22Rv1 (cell line): Measurements from ENCODE around the gene TMEM59L.

Experiments used
- H3K27ac ChIP-seq: fragments of 450-650 bp; 2 replicates; pipeline ENCODE4 v1.5.1; 2017
- ZFX ChIP-seq: fragments of 450-650 bp; IDR thresholded peaks from 2 replicates; pipeline ENCODE4 v1.6.1; 2017; ENCODE audit warnings: antibody characterized with exemption, borderline replicate concordance
- TF ChIP-seq, protein P1 (sequence below): fragments of 450-650 bp; IDR thresholded peaks from 2 replicates; pipeline ENCODE4 v1.5.1; 2017; ENCODE audit warnings: mild to moderate bottlenecking

Gene TMEM59L

DNA sequence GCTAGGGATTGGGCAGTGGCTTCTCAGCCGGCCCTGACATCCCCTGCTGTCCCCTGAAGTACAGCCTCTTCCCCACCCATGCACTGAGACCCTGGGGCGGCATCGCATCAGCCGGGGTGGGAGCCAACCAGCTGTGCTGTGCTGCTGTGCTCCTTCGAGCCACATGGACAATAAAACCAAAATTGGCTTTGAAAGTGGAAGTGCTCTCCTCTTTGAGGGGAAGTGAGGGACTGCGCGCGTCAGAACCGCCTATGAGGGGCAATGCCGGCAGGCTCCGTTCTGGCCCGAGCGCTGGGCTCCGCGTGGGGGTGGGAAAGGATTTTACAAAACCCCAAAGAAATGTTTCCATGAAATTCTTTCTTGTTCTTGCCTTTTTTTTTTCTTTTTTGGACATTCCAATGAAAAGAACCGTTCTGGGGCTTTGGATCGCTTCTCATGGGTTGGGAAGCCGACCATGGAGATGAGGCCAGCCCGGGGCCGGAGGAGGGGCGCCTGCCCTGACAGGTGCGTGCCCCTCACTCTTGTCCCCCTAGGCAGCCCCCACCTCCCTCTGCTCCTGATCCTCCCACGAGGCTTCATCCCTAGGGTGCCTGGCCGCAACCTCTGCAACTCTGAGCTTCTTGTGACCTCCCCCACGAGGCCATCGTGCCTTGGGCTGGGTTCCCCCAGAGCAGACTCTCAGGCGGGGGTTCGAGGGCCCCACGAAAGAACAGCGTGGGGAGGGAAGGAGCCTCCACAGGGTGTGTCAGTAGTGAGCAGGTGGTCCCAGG, 46.8 kb downstream of the TMEM59L start:
- no peak for TF ChIP-seq ZFX
- TF ChIP-seq, protein P1, sequence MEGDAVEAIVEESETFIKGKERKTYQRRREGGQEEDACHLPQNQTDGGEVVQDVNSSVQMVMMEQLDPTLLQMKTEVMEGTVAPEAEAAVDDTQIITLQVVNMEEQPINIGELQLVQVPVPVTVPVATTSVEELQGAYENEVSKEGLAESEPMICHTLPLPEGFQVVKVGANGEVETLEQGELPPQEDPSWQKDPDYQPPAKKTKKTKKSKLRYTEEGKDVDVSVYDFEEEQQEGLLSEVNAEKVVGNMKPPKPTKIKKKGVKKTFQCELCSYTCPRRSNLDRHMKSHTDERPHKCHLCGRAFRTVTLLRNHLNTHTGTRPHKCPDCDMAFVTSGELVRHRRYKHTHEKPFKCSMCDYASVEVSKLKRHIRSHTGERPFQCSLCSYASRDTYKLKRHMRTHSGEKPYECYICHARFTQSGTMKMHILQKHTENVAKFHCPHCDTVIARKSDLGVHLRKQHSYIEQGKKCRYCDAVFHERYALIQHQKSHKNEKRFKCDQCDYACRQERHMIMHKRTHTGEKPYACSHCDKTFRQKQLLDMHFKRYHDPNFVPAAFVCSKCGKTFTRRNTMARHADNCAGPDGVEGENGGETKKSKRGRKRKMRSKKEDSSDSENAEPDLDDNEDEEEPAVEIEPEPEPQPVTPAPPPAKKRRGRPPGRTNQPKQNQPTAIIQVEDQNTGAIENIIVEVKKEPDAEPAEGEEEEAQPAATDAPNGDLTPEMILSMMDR, result no peak
- H3K27ac ChIP-seq, result no peak overlapping the region

DNA sequence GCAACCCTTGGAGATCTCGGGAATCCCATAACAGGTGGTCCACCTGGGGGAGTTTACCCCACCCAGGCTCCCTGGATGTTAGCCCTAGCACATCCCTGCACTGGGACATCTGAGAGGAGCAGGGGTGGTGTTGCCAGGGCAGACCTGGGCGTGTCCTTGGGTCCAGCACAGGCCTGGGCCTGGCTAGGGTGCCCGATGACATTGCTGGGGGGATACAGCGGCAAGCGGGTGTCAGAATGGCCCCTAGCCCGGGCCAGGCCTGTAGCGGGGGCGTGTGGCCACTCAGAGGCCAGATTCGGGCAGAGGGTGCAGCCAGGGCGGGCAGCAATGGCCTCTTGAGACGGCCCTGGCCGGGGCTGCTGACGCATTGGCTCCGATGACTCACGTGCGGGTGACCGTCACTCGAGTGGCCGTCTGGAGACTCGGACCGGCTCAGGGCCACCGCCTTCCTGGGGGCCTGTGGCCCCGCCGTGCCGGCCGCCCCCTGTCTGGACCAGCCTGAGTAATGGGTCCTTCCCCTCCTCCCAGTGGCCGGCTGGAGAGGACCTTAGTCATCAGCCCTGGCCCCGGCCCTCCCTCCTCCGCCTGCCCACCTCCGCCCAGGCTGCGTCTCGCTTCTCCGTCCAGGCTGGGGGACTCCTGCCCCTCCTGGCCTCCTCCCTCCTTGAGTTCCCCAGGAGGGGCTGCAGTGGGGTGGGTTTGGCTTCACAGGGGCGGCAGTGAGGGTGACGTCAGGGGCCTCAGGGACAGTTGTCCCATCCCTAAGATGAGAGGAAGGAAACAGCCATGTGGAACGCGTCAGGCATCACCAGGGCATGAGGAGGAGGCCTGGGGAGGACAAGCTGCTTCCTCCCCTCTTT, 47.6 kb downstream of the TMEM59L start:
- H3K27ac ChIP-seq, result no peak overlapping the region
- TF ChIP-seq, protein P1, result no peak
- TF ChIP-seq ZFX, result no peak

DNA sequence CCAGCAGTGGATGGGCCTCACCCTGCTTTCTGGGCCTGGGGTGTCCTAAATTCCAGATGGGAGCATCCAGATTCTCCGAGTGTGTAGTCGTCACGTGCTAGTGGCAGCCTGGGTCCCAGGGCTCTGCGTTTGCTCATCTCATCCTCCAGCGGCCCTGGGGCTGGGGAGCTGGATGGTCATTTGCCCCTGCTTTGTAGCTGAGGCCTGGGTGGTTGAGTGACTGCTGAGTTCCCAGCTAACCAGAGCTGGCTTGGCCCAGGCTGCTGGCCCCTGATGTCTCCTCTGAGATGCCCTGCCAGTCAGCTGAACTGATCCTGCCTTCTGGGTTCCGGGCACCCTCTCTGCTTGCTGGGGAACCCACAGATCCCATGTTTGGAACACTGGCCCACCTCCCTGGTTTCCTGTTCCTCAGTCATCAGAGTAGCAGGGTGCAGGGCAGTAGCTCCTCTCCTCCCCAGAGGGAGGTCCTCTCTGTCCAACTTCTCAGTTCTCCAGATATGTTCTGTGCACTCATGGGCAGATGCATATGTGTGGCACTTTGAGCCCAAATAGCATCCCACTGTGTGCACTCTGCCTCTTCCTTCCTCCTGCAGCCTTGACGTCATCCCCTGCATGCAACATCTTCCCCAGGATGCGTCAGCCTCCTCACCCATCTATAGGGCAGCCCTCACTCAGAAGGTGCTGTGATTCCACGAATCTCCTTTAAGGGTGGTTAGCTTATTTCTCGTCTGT, 48.4 kb downstream of the TMEM59L start:
- no peak overlapping the region for H3K27ac ChIP-seq
- TF ChIP-seq, protein P1, result no peak
- TF ChIP-seq ZFX, result no peak

DNA sequence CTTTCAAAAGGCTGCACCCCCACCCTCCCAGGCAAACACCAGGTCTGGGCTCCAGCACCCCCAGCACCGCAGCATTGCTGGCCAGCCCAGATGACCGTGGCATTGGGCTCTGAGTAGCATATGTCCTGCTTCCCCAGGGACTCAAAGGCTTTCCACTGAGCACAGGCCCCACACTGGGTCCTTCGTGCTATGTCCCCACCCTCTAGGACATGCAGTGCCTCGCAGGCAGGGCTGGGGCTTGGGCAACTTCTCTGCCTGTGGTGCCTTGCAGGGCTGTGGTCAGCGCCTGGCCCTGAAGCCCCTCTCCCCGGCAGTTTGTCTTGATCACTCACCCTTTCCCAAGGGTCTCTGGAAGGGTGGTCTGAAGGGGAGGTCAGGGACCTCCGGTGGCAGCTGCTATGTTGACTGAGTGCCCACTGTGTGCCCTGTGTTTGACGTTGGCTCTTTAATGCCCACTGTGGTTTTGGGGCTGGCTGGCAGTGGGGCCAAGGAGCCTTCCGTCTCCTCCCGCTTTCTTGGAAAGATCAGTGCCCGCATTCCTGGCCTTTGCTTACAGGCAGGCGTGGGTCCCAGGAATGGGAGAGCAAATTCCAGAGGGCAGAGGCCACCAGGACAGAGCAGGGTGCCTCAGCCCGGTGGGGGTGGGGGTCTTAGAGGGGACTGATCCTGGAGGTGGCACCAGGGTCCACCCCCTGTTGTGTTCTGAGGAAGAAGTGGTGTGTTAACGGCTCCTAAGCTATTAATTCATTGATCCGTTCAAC, 50.5 kb downstream of the TMEM59L start:
- no peak overlapping the region for H3K27ac ChIP-seq
- TF ChIP-seq, protein P1, result no peak
- no peak for TF ChIP-seq ZFX

DNA sequence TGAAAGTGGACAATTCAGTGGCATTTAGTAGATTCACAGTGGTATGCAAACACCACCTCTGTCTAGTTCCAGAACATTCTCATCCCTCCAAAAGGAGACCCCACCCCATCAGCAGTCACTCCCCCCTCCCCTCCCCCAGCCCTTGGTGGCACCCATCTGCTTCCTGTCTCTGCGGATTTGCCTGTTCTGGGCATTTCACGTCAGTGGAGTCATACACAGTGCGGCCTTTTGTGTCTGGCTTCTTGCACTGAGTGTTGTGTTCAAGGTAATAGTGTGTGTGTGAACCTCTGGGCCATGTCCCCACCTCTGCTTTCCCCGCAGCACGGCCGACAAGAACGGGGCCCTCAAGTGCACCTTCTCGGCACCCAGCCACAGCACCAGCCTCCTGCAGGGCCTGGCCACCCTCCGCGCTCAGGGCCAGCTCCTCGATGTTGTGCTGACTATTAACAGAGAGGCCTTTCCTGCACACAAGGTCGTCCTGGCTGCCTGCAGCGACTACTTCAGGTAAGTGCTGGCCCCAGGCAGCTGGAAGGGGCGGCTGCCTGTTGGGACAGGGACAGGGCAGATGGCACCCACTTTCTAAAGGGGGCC, 51.4 kb downstream of the TMEM59L start:
- TF ChIP-seq, protein P1, result no peak
- TF ChIP-seq ZFX, result no peak
- no peak overlapping the region for H3K27ac ChIP-seq

DNA sequence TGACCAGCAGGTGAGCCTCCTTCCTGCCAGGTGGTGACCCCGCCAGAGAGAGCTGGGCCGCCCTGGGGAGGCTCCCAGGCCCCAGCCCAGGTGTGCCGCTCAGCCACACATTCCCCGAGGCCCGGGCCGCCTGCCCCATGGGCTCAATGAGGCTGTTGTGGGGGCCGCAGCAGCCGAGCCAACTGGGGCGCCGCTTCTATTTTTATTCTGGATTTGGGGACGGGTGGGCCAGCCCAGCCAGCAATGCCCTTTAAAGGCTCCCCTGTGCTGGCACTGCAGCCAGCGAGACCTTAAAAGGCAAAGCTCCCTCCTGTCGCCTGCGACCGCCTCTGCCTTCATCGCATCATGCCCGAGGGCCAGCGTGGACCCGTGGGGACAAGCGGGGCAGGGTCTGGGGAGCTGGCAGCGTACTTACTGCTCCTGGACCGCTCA, 53.1 kb downstream of the TMEM59L start:
- no peak for TF ChIP-seq ZFX
- TF ChIP-seq, protein P1, result no peak
- no peak overlapping the region for H3K27ac ChIP-seq
